Fibroblast of villous mesenchyme (primary cell): ENCODE measurements around the gene PTPRA. TPM values are rescaled to one million over a fixed set of nuclear protein-coding genes. Genes with fewer than 3 reads are reported as not detected.

ENCODE experiments used
- DNase-seq: peaks from one replicate; pipeline ENCODE4 v3.0.0-alpha.2; 2010; ENCODE audit warnings: low read depth
- H3K4me3 ChIP-seq: 2 replicates; pipeline ENCODE4 v1.5.1; 2011; ENCODE audit warnings: low read depth, mild to moderate bottlenecking, low read length
- CTCF ChIP-seq: IDR thresholded peaks from 2 replicates; pipeline ENCODE4 v1.5.1; 2012; ENCODE audit warnings: low read depth, mild to moderate bottlenecking, low read length; ENCODE audit not compliant: insufficient read depth
- total RNA-seq: library from RNA; depleted of rRNA; stranded (reverse); fragments of >200 nt; gene quantifications from 2 replicates; pipeline ENCODE4 v1.2.3, GENCODE V29; 2012

PTPRA gene
- total RNA-seq, 1 donor = 41.5 TPM

GRCh38 chr20:2874456-2874855 is 1.2 kb downstream of the PTPRA start:
- no peak for TF ChIP-seq CTCF
- no peak for DNase-seq
- peak overlapping the region; percentile 81 for H3K4me3 ChIP-seq

- no peak for TF ChIP-seq CTCF
- DNase-seq = no peak
- H3K4me3 ChIP-seq = no peak overlapping the region
These were observed 2.5 kb downstream of the PTPRA start for GRCh38 chr20:2875690-2876203.

- no peak for DNase-seq
- no peak overlapping the region for H3K4me3 ChIP-seq
- TF ChIP-seq CTCF = no peak
These were observed 5.2 kb downstream of the PTPRA start for GRCh38 chr20:2878515-2878914.

GRCh38 chr20:2879146-2879545 is 5.9 kb downstream of the PTPRA start:
- DNase-seq = peak; percentile 78
- no peak for TF ChIP-seq CTCF
- H3K4me3 ChIP-seq = no peak overlapping the region

- H3K4me3 ChIP-seq = no peak overlapping the region
- no peak for TF ChIP-seq CTCF
- DNase-seq = no peak
These were observed 7.4 kb downstream of the PTPRA start for GRCh38 chr20:2880650-2881049.

GRCh38 chr20:2883726-2884637 is 10.7 kb downstream of the PTPRA start:
- no peak overlapping the region for H3K4me3 ChIP-seq
- no peak for TF ChIP-seq CTCF
- DNase-seq = no peak
